HCT116 (cell line): Measurements from ENCODE around the gene RHEB.

ENCODE experiments used
- EGR1 ChIP-seq: IDR thresholded peaks from 2 replicates; pipeline ENCODE4 v1.6.1; 2012; ENCODE audit warnings: low read depth
- EZH2 ChIP-seq: fragments of 200-600 bp; sonication (generic); IDR thresholded peaks from 2 replicates; pipeline ENCODE4 v1.6.1; 2017; ENCODE audit warnings: antibody characterized with exemption, mixed run types
- EZH2phosphoT487 ChIP-seq: fragments of 200-600 bp; IDR thresholded peaks from 2 replicates; pipeline ENCODE4 v1.6.1; 2018; ENCODE audit warnings: antibody characterized with exemption, borderline replicate concordance
- JUND ChIP-seq: IDR thresholded peaks from 2 replicates; pipeline ENCODE4 v1.6.1; 2012
- POLR2A ChIP-seq: IDR thresholded peaks from 2 replicates; pipeline ENCODE4 v1.7.0; 2011; ENCODE audit warnings: borderline replicate concordance; ENCODE audit not compliant: insufficient read depth, insufficient read length; ENCODE audit errors: extremely low read depth
- POLR2AphosphoS5 ChIP-seq: IDR thresholded peaks from 2 replicates; pipeline ENCODE4 v1.6.1; 2011; ENCODE audit warnings: mild to moderate bottlenecking, low read depth, low read length, moderate library complexity
- SRF ChIP-seq: IDR thresholded peaks from 2 replicates; pipeline ENCODE4 v1.6.1; 2012; ENCODE audit warnings: low read depth
- ZFX ChIP-seq: fragments of 450-650 bp; IDR thresholded peaks from 2 replicates; pipeline ENCODE4 v1.6.1; 2017
- ZNF274 ChIP-seq: fragments of 200-500 bp; sonication (Bioruptor generic); IDR thresholded peaks from 2 replicates; pipeline ENCODE4 v1.6.1; 2014; ENCODE audit warnings: mild to moderate bottlenecking, low read depth, low read length, inconsistent platforms
- TF ChIP-seq, protein P1 (sequence below), 3 experiments: fragments of 200-600 bp in 1 of 3; sonication (generic) in 1 of 3; IDR thresholded peaks in 2 of 3; conservative IDR thresholded peaks in 1 of 3; 2 replicates each; pipeline ENCODE4 v1.5.1; 2012 to 2017; ENCODE audit warnings: low read depth in 2 of 3, low read length in 2 of 3, antibody characterized with exemption in 1 of 3, borderline replicate concordance in 1 of 3, control low read depth in 1 of 3, mild to moderate bottlenecking in 1 of 3, mixed read lengths in 1 of 3, mixed run types in 1 of 3, moderate library complexity in 1 of 3; ENCODE audit not compliant: insufficient read depth in 1 of 3
- TF ChIP-seq, protein P2 (sequence below): IDR thresholded peaks from 2 replicates; pipeline ENCODE4 v1.6.1; 2012
- TF ChIP-seq, protein P3 (sequence below): IDR thresholded peaks from 2 replicates; pipeline ENCODE4 v1.6.1; 2011; ENCODE audit warnings: mild to moderate bottlenecking, low read length, moderate library complexity; ENCODE audit not compliant: insufficient replicate concordance; ENCODE audit errors: extremely low read depth
- TF ChIP-seq, protein P4 (sequence below): IDR thresholded peaks from 2 replicates; pipeline ENCODE4 v1.6.1; 2012

DNA sequence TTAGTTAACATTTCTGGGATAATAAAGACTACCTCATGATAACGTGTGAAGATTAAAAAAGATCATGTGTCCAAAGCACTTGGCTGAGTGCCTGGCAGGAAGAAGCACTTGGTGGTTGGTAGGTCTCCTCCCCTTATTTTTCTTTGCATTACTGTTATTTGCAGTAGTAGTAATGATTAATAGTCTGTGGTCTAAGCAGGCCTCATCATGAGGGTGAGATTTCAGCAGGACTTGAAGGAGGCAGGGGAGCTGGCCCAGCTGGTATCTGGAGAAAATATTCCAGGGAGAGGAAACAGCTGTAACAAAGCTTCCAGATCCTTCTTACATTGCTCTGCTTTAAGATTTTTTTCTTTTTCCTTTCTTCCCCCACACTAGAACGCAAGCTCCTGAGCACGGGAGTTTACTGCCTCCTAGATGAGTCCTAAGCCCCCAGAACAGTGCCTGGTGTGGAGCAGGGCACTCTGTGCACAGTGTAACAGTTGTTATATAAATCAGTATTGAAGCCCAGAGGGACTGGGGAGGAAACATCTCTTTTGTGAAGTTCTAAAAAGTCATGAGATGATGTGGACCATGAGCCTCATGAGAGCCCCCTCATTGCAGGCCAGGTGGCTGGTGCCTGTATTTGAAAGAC is 31.1 kb upstream of the RHEB start:
- TF ChIP-seq EZH2phosphoT487 = no peak
- TF ChIP-seq, protein P1, sequence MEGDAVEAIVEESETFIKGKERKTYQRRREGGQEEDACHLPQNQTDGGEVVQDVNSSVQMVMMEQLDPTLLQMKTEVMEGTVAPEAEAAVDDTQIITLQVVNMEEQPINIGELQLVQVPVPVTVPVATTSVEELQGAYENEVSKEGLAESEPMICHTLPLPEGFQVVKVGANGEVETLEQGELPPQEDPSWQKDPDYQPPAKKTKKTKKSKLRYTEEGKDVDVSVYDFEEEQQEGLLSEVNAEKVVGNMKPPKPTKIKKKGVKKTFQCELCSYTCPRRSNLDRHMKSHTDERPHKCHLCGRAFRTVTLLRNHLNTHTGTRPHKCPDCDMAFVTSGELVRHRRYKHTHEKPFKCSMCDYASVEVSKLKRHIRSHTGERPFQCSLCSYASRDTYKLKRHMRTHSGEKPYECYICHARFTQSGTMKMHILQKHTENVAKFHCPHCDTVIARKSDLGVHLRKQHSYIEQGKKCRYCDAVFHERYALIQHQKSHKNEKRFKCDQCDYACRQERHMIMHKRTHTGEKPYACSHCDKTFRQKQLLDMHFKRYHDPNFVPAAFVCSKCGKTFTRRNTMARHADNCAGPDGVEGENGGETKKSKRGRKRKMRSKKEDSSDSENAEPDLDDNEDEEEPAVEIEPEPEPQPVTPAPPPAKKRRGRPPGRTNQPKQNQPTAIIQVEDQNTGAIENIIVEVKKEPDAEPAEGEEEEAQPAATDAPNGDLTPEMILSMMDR (IDR thresholded peaks at IDR 0.05 in 2 of 3, conservative IDR thresholded peaks at IDR 0.05 in 1 of 3; ENCODE audit: borderline replicate concordance in 1 of 3, insufficient read depth in 1 of 3, low read depth in 2 of 3, low read length in 2 of 3) = no peak
- no peak for TF ChIP-seq EGR1
- TF ChIP-seq POLR2A = no peak
- TF ChIP-seq POLR2AphosphoS5 = no peak
- TF ChIP-seq EZH2 = no peak
- TF ChIP-seq JUND = no peak
- no peak for TF ChIP-seq ZNF274
- no peak for TF ChIP-seq SRF
- TF ChIP-seq, protein P2, sequence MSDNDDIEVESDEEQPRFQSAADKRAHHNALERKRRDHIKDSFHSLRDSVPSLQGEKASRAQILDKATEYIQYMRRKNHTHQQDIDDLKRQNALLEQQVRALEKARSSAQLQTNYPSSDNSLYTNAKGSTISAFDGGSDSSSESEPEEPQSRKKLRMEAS = no peak
- TF ChIP-seq, protein P3, sequence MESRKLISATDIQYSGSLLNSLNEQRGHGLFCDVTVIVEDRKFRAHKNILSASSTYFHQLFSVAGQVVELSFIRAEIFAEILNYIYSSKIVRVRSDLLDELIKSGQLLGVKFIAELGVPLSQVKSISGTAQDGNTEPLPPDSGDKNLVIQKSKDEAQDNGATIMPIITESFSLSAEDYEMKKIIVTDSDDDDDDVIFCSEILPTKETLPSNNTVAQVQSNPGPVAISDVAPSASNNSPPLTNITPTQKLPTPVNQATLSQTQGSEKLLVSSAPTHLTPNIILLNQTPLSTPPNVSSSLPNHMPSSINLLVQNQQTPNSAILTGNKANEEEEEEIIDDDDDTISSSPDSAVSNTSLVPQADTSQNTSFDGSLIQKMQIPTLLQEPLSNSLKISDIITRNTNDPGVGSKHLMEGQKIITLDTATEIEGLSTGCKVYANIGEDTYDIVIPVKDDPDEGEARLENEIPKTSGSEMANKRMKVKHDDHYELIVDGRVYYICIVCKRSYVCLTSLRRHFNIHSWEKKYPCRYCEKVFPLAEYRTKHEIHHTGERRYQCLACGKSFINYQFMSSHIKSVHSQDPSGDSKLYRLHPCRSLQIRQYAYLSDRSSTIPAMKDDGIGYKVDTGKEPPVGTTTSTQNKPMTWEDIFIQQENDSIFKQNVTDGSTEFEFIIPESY = no peak
- TF ChIP-seq, protein P4, sequence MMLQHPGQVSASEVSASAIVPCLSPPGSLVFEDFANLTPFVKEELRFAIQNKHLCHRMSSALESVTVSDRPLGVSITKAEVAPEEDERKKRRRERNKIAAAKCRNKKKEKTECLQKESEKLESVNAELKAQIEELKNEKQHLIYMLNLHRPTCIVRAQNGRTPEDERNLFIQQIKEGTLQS = no peak
- TF ChIP-seq ZFX = no peak
